Endothelial cell of umbilical vein (primary cell): ENCODE measurements around the gene PRKCB. TPM values are rescaled to one million over a fixed set of nuclear protein-coding genes. Genes with fewer than 3 reads are reported as not detected.

ENCODE experiments used
- BruUV-seq: library from RNA; stranded (reverse); fragments of 400-500 nt; replicated peaks from 2 replicates; lab custom pipeline; 2021; lab: Mats Ljungman, UMichigan
- CTCF ChIA-PET: fragments of 300-600, 350-600 bp; sonication (Branson Sonifier 250); formaldehyde crosslinking; loops from one replicate; lab custom pipeline; 2021; ENCODE audit warnings: antibody characterized with exemption, inconsistent platforms; lab: Charles Lee
- POLR2A ChIA-PET: fragments of 300-600, 350-600 bp; sonication (Branson Sonifier 250); formaldehyde crosslinking; loops from one replicate; lab custom pipeline; 2021; ENCODE audit warnings: antibody characterized with exemption, inconsistent platforms; lab: Charles Lee
- DNase-seq: peaks from one replicate; pipeline ENCODE4 v3.0.0-alpha.2; 2011; ENCODE audit warnings: low read depth, low spot score
- FAIRE-seq: peaks from 2 replicates; lab custom pipeline; 2011; peaks lifted over from hg19 to GRCh38; lab: Jason Lieb, UNC
- H2AFZ ChIP-seq: 2 replicates; pipeline ENCODE4 v1.6.0; 2012; ENCODE audit warnings: low read depth, low read length, control low read depth, inconsistent platforms
- H3K27ac ChIP-seq: 2 replicates; pipeline ENCODE4 v1.5.1; 2011; ENCODE audit warnings: low read depth, mild to moderate bottlenecking, control low read depth, low read length, moderate library complexity; ENCODE audit not compliant: insufficient read depth
- H3K27me3 ChIP-seq, 2 experiments: 2 replicates each; pipeline versions ENCODE4 v1.6.0 to v1.6.1; 2011; ENCODE audit warnings: low read length in 2 of 2, mixed read lengths in 1 of 2; ENCODE audit not compliant: control insufficient read depth in 2 of 2, insufficient read depth in 2 of 2
- H3K36me3 ChIP-seq, 2 experiments: 2 replicates in 1 of 2; 3 replicates in 1 of 2; pipeline ENCODE4 v1.5.1; 2011; ENCODE audit warnings: low read length in 2 of 2, mild to moderate bottlenecking in 1 of 2, moderate library complexity in 1 of 2; ENCODE audit not compliant: control insufficient read depth in 2 of 2, insufficient read depth in 2 of 2; ENCODE audit errors: extremely low read depth in 1 of 2
- H3K4me1 ChIP-seq: 3 replicates; pipeline ENCODE4 v1.5.1; 2011; ENCODE audit warnings: mild to moderate bottlenecking, low read length; ENCODE audit not compliant: control insufficient read depth, insufficient read depth; ENCODE audit errors: extremely low read depth
- H3K4me2 ChIP-seq: 2 replicates; pipeline ENCODE4 v1.6.1; 2011; ENCODE audit warnings: low read length, control low read depth, mixed read lengths; ENCODE audit not compliant: insufficient read depth
- H3K4me3 ChIP-seq, 3 experiments: fragments of 200-600 bp in 1 of 3; sonication (generic), shearing (Covaris generic) in 1 of 3; replicated peaks in 1 of 3; 2 replicates each; pipeline ENCODE4 v1.5.1; 2011 to 2016; ENCODE audit warnings: control low read depth in 3 of 3, low read length in 3 of 3, mild to moderate bottlenecking in 2 of 3, inconsistent platforms in 1 of 3, low read depth in 1 of 3, moderate library complexity in 1 of 3; ENCODE audit not compliant: insufficient read depth in 1 of 3
- H3K79me2 ChIP-seq: 2 replicates; pipeline ENCODE4 v1.6.0; 2012; ENCODE audit warnings: low read length, inconsistent platforms; ENCODE audit not compliant: control insufficient read depth, insufficient read depth
- H3K9ac ChIP-seq: replicated peaks from 2 replicates; pipeline ENCODE3; 2011; ENCODE audit warnings: low read length, control low read depth; ENCODE audit not compliant: insufficient read depth; ENCODE audit errors: extremely low read depth
- H3K9me1 ChIP-seq: replicated peaks from 3 replicates; pipeline ENCODE4 v1.6.0; 2011; ENCODE audit warnings: mild to moderate bottlenecking, low read length; ENCODE audit not compliant: control insufficient read depth, insufficient read depth; ENCODE audit errors: extremely low read depth
- H3K9me3 ChIP-seq: replicated peaks from 2 replicates; pipeline ENCODE4 v1.5.1; 2012; ENCODE audit warnings: low read length, inconsistent platforms; ENCODE audit not compliant: control insufficient read depth, insufficient read depth
- H4K20me1 ChIP-seq: replicated peaks from 2 replicates; pipeline ENCODE3; 2011; ENCODE audit warnings: mild to moderate bottlenecking, low read length; ENCODE audit not compliant: control insufficient read depth, insufficient read depth; ENCODE audit errors: extremely low read depth
- EZH2 ChIP-seq: IDR thresholded peaks from 2 replicates; pipeline ENCODE4 v1.6.1; 2012; ENCODE audit warnings: borderline replicate concordance, low read depth, mild to moderate bottlenecking, moderate library complexity, low read length, inconsistent platforms; ENCODE audit not compliant: severe bottlenecking
- FOS ChIP-seq: IDR thresholded peaks from 2 replicates; pipeline ENCODE4 v1.6.1; 2011; ENCODE audit warnings: mild to moderate bottlenecking, low read length, moderate library complexity, borderline replicate concordance; ENCODE audit not compliant: insufficient read depth
- GATA2 ChIP-seq: IDR thresholded peaks from 2 replicates; pipeline ENCODE4 v1.7.0; 2011; ENCODE audit warnings: low read depth, mild to moderate bottlenecking, moderate library complexity, mixed read lengths, low read length; ENCODE audit not compliant: insufficient read length, insufficient read depth
- JUN ChIP-seq: IDR thresholded peaks from 2 replicates; pipeline ENCODE4 v1.6.1; 2011; ENCODE audit warnings: borderline replicate concordance, low read depth; ENCODE audit not compliant: insufficient read length, insufficient read depth
- MYC ChIP-seq: IDR thresholded peaks from one replicate; pipeline ENCODE4 v1.6.1; 2011; ENCODE audit warnings: mild to moderate bottlenecking, low read depth, low read length
- POLR2A ChIP-seq: IDR thresholded peaks from 2 replicates; pipeline ENCODE4 v1.6.1; 2012; ENCODE audit warnings: low read depth, mild to moderate bottlenecking, control low read depth, low read length
- POLR2AphosphoS5 ChIP-seq: IDR thresholded peaks from 2 replicates; pipeline ENCODE4 v1.6.1; 2012; ENCODE audit warnings: low read depth, mild to moderate bottlenecking, control low read depth, low read length, moderate library complexity; ENCODE audit not compliant: insufficient read depth
- dilution Hi-C: fragments of 300-500 bp; cut with MboI; formaldehyde crosslinking; loops from one replicate; pipeline ENCODE4 v1.15.0; 2019; ENCODE audit warnings: low sequenced_read_pairs; ENCODE audit not compliant: extremely low pct_ligation_motif_present
- intact Hi-C: fragments of 100-400 bp; cut with micrococcal nuclease; formaldehyde crosslinking; loops from one replicate; pipeline ENCODE4 v1.10.0; 2022
- polyA plus RNA-seq, 4 experiments: library from polyadenylated mRNA; depleted of rRNA in 3 of 4; stranded (reverse) in 3 of 4; unstranded in 1 of 4; fragments of >200 nt; gene quantifications; 2 replicates each; pipeline versions ENCODE4 v1.2.1 to v1.2.3, GENCODE V29; 2011 to 2012; ENCODE audit warnings: missing spikeins in 1 of 4
- total RNA-seq: library from RNA; stranded (reverse); gene quantifications from 2 replicates; pipeline ENCODE4 v1.2.3, GENCODE V29; 2021
- TF ChIP-seq, protein P1 (sequence below), 2 donors: IDR thresholded peaks; 1 replicate in 1 of 2; 2 replicates in 1 of 2; pipeline ENCODE4 v1.5.1; 2011; ENCODE audit warnings: low read length in 2 of 2, mild to moderate bottlenecking in 2 of 2, moderate library complexity in 2 of 2, control low read depth in 1 of 2, inconsistent platforms in 1 of 2, low read depth in 1 of 2; ENCODE audit not compliant: insufficient read depth in 1 of 2; ENCODE audit errors: extremely low read depth in 1 of 2
- TF ChIP-seq, protein P2 (sequence below): IDR thresholded peaks from 2 replicates; pipeline ENCODE4 v1.6.1; 2011; ENCODE audit not compliant: insufficient read depth, insufficient read length

Gene PRKCB
- total and polyA plus RNA-seq, 2 donors (not counting 3 experiments of a cell fraction or from before 2014, with no cell fraction given): 0.01 TPM; not detected in 1

DNA sequence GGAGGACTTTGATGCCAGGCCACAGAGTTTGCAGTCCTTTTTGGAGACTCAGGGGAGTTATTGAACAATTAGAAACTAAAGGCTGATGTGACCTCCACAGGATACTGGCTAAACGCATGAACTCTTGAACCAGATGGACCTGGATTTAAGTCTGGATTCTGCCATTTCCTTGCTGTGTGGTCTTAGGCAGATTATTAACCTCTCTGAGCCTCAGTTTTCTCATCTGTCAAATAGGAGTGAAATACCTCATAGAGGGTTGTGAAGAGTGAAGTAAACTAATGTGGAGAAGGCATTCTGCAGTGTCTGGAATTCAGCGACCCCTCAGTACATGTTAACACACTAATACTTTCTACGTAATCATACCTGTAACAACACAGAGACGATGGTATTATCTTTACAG, 93.5 kb downstream of the PRKCB start:
- Histone ChIP-seq H3K9ac (no peak overlapping the region), H3K4me2 (no peak overlapping the region), H2AFZ (no peak overlapping the region), H3K9me1 (no peaks in the 10 kb centered on the region), H3K9me3 (no peaks in the 10 kb centered on the region), H4K20me1 (no peaks in the 10 kb centered on the region), H3K36me3 (no peaks in the 10 kb centered on the region), H3K79me2 (no peaks in the 10 kb centered on the region), H3K4me3 (no peak overlapping the region), H3K4me1 (no peaks in the 10 kb centered on the region), H3K27me3 (no peaks in the 10 kb centered on the region), H3K27ac (no peak overlapping the region)
- ChIA-PET POLR2A (no interaction called here), CTCF (no interaction called here)
- no TSS peak for BruUV-seq
- no peak for FAIRE-seq
- no peak for TF ChIP-seq JUN
- TF ChIP-seq EZH2: no peak
- TF ChIP-seq FOS: no peak
- no peak for TF ChIP-seq POLR2A
- TF ChIP-seq, protein P1, sequence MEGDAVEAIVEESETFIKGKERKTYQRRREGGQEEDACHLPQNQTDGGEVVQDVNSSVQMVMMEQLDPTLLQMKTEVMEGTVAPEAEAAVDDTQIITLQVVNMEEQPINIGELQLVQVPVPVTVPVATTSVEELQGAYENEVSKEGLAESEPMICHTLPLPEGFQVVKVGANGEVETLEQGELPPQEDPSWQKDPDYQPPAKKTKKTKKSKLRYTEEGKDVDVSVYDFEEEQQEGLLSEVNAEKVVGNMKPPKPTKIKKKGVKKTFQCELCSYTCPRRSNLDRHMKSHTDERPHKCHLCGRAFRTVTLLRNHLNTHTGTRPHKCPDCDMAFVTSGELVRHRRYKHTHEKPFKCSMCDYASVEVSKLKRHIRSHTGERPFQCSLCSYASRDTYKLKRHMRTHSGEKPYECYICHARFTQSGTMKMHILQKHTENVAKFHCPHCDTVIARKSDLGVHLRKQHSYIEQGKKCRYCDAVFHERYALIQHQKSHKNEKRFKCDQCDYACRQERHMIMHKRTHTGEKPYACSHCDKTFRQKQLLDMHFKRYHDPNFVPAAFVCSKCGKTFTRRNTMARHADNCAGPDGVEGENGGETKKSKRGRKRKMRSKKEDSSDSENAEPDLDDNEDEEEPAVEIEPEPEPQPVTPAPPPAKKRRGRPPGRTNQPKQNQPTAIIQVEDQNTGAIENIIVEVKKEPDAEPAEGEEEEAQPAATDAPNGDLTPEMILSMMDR (IDR thresholded peaks at IDR 0.05; ENCODE audit: extremely low read depth in 1 of 2, insufficient read depth in 1 of 2, low read depth in 1 of 2, low read length in 2 of 2): no peak
- TF ChIP-seq MYC: no peak
- TF ChIP-seq, protein P2, sequence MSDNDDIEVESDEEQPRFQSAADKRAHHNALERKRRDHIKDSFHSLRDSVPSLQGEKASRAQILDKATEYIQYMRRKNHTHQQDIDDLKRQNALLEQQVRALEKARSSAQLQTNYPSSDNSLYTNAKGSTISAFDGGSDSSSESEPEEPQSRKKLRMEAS: no peak
- TF ChIP-seq GATA2: no peak
- TF ChIP-seq POLR2AphosphoS5: no peak
- dilution Hi-C loops: no loop called here
- intact Hi-C loops: no loop called here
- DNase-seq: no peak
